Activated CD4-positive, alpha-beta T cell treated with anti-CD3 and anti-CD28 coated beads for 4 hours (primary cell): ENCODE data around the gene AHCYL2.
"Not testable (repeated sequence)": the region's sequence is repeated elsewhere in the genome, so short reads cannot be mapped to it uniquely, and the experiment has no call there.

ENCODE experiments used
- DNase-seq, 2 donors: peaks; one replicate each; pipeline ENCODE4 v3.0.0-alpha.2; 2020

Gene AHCYL2

GRCh38 chr7:129245533-129245932, 20.7 kb downstream of the AHCYL2 start:
- no peak for DNase-seq

GRCh38 chr7:129247087-129247486, 22.3 kb downstream of the AHCYL2 start:
- no peak for DNase-seq

- no peak for DNase-seq
Measured at GRCh38 chr7:129252128-129252527, 27.3 kb downstream of the AHCYL2 start.

GRCh38 chr7:129252603-129253002, 27.8 kb downstream of the AHCYL2 start:
- not testable (repeated sequence) for DNase-seq

DNA sequence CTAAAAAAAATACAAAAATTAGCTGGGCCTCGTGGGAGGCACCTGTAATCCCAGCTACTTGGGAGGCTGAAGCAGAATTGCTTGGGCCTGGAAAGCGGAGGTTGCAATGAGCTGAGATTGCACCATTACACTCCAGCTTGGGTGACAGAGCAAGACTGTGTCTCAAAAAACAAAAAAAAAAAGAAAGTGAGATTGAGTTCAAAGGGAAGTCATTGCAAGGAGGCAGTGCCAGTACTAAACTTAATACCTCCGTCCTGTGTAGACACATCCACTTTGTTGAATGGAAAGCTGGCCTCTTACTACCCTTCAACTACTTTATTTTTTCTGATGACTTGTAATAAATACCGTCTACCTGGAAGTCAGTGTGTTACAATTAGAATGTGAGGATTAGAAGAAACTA, 31.0 kb downstream of the AHCYL2 start:
- no peak for DNase-seq

- no peak for DNase-seq
Measured at GRCh38 chr7:129256221-129256620, 31.4 kb downstream of the AHCYL2 start.

GRCh38 chr7:129257168-129257567, 32.3 kb downstream of the AHCYL2 start:
- DNase-seq, result no peak

GRCh38 chr7:129258649-129259389, 34.0 kb downstream of the AHCYL2 start:
- DNase-seq, result no peak

- no peak for DNase-seq
Measured at GRCh38 chr7:129262324-129262723, 37.5 kb downstream of the AHCYL2 start.

GRCh38 chr7:129263168-129263567, 38.3 kb downstream of the AHCYL2 start:
- DNase-seq, result no peak

- DNase-seq, result no peak
Measured at GRCh38 chr7:129264534-129264933, 39.7 kb downstream of the AHCYL2 start.

DNA sequence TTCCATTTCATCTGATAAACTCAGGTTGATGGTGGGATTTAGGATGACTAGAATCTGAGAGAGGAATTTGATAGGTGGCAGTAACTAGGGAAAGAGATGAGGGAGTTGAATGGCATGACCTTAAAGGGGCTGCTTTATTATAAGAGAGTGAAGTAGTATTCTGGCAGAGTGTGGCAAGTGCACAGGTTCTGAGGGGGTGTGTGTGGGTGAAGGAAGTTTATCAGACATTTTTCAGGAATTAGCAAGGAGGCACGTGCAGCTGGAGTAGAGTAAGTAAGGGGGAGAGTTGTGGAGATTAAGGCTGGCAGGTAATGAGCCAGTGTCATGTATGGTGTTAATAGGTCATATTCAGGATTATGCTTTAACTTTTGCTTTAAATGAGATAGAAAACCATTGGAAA, 40.5 kb downstream of the AHCYL2 start:
- DNase-seq, result no peak

- no peak for DNase-seq
Measured at GRCh38 chr7:129266181-129266580, 41.4 kb downstream of the AHCYL2 start.

DNA sequence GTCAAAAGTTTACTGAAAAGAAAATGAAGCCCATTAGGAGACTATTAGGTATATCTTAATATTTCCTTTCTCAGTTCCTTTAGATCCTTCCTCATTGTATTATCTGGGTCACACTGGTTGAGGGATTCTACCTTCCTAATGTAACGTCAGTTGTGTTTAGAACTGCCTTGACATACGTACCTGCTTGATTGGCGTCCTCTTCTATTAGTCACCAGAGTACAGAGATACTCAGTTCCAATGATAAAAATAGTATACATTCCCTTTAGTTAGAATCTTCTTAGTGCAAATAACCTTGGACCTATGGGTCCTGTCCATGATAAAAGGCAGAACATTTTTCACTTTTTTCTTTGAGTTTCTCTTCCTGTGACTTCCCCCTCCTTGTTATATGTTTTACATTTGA, 45.2 kb downstream of the AHCYL2 start:
- DNase-seq, result no peak

- peak; percentile 60 to 76 for DNase-seq
Measured at GRCh38 chr7:129271500-129272355, 46.9 kb downstream of the AHCYL2 start.

DNA sequence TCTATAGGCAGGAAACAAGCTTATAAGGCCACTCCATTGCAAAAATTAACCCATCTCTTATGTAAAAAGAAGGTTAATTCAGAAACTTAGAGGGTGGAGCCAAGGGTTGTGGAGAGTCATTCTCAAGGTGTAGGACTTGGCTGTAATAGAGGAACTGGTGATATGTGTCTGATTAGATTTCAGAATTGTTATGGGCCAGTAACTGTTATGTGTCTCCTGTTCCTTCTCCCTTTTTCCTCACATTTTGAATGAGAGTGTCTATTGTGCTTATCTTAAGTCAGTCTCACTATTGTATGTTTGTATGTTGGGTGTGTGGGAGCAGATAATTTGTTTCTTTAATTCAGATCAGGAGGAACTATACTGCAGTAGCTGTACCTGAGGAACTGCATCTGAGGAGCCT, 49.1 kb downstream of the AHCYL2 start:
- DNase-seq, result no peak

GRCh38 chr7:129277629-129278028, 52.8 kb downstream of the AHCYL2 start:
- no peak for DNase-seq

DNA sequence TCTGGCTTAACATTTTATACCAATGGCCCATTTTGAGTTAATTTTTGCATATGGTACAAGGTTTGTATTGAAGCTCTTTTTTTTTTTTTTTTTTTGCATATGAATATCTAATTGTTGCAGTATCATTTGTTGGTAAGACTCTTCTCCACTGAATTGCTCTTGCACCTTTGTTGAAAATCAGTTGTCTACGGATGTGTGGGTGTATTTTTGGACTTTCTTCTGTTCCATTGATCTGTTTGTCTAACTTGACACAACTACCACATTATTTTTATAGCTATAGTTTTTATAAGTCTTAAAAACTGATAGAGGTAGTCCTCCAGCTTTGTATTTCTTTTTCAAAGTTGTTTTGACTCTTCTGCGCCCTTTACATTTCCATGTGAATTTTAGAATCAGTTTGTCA, 53.9 kb downstream of the AHCYL2 start:
- no peak for DNase-seq

- DNase-seq, result no peak
Measured at GRCh38 chr7:129279757-129280156, 54.9 kb downstream of the AHCYL2 start.

DNA sequence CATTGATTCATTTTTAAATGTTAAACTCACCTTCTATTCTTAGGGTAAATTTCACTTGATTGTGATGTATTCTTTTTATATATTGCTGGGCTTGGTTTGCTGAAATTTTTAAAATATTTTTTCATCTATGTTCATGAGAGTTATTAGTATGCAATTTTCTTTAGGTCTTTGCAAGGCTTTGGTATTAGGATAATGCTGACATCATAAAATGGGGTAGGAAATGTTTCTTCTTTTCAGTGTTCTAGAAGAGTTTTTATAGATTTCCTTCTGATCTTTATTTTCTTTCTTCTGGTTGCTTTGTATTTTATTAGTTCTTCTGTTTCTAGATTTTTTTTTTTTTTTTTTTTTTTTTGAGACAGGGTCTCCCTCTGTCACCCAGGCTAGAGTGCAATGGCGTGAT, 56.3 kb downstream of the AHCYL2 start:
- DNase-seq, result no peak

DNA sequence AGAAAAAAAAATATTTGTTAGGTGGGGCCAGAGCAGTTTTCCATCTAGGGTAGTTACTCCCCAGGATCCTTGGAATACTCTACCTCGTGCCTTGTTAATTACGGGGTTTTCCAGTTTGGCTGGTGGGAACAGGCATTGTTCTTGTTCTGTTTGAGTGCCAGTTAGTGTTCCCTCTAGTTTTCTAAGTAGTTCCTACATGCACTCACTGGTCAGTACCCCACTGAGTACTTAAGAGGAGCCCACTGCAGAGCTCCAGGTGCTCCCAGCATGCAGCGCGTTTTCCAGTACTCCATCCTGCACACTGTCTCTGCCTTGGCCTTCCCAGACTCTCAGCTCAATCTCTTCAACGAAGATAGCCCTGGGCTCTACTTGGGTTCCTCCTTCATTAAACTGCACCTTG, 58.0 kb downstream of the AHCYL2 start:
- no peak for DNase-seq

GRCh38 chr7:129283936-129284335, 59.1 kb downstream of the AHCYL2 start:
- no peak for DNase-seq

- no peak for DNase-seq
Measured at GRCh38 chr7:129285111-129285510, 60.3 kb downstream of the AHCYL2 start.

GRCh38 chr7:129292861-129293260, 68.0 kb downstream of the AHCYL2 start:
- no peak for DNase-seq
